ENCODE data around the gene CD84. TPM values are rescaled to one million over a fixed set of nuclear protein-coding genes. Genes with fewer than 3 reads are reported as not detected.
A peak's percentile ranks its signal among the peaks of the same experiment; 100 is the strongest.

CD84 gene
- total and polyA plus RNA-seq, 2 donors (not counting 1 experiment from before 2014, with no cell fraction given): 19.8 to 63.9 TPM

DNA sequence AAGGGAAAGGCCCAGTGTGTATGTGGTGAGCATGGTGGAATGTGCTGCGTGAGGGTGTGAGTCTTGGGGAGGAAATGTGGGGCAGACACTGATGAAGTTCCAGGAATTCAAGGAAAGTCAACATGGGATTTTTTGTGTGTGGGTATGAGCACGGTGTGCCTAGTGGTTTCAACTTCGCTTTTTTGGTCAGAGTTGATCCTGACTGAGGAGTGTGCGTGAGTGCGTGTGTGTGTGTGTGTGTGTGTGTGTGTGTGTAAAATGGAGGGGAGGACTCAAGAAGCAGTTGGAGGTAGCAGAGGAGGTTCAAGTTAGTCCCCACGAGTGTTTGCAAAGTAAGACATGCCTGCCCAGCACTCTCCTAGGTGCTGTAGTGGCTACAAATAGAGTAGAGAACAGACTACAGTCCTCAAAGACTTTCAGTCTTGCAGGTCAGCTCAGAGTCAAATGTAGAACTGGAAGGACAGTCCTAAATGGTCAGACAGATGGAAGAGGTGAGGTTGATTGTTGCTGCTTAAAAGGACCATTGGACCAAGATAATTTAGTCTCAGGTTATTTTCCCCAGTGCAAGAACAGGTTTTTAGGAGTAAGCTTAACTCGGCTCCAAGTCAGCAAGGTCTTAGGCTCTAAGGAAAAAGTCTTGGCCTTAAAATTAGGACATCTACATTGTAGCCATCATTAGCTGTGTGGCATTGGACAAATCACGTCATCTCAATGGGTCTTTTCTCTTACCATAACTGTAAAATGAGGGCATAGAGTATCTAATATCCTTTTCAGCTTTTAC, 42.5 kb upstream of the CD84 start:
- Mint-ChIP-seq H3K9me3 (ENCODE audit: insufficient read depth) (peaks cover 5% of the 10 kb centered on the region), H3K27me3 (no peaks in the 10 kb centered on the region), H3K27ac (peak overlapping the region; percentile 81), H3K4me1 (peaks cover 83% of the 10 kb centered on the region), H3K4me3 (peak overlapping the region; percentile 80)
- ChIA-PET POLR2A (interaction anchor here (0.7 kb wide), 4 partner anchors 11 to 96 kb away, joined by 3 to 10 read pairs (median 8); no protein-coding TSS in a partner anchor), CTCF (interaction anchor here (0.6 to 10.0 kb wide), 9 partner anchors 8 to 193 kb away, joined by 3 to 76 read pairs (median 6); no protein-coding TSS in a partner anchor)
- peak; percentile 57 for DNase-seq
- Histone ChIP-seq H3K79me2 (ENCODE audit: control insufficient read depth, insufficient read depth, low read length) (peaks cover 79% of the 10 kb centered on the region), H2AFZ (ENCODE audit: insufficient read depth, low read depth, low read length, poor library complexity, severe bottlenecking) (peak overlapping the region; percentile 1), H3K27ac (ENCODE audit: low read length in 2 of 2) (peak overlapping the region; percentile 19 to 70), H3K9ac (ENCODE audit: low read length) (peak overlapping the region; percentile 27), H3K27me3 (replicated peaks in 1 of 4; ENCODE audit: control extremely low read depth in 1 of 4, control insufficient read depth in 3 of 4, insufficient read depth in 4 of 4, low read length in 3 of 4) (no peaks in the 10 kb centered on the region), H3K4me1 (ENCODE audit: control insufficient read depth in 2 of 2, insufficient read depth in 2 of 2, low read length in 2 of 2) (peaks cover 65 to 72% of the 10 kb centered on the region in 2 donors), H4K20me1 (ENCODE audit: control insufficient read depth, insufficient read depth, low read length, poor library complexity, severe bottlenecking) (no peaks in the 10 kb centered on the region), H3K36me3 (replicated peaks in 1 of 2; ENCODE audit: control extremely low read depth in 1 of 2, control insufficient read depth in 1 of 2, extremely low read depth in 1 of 2, insufficient read depth in 2 of 2, low read length in 1 of 2) (peaks cover 0 to 45% of the 10 kb centered on the region in 2 experiments), H3K4me3 (ENCODE audit: control extremely low read depth in 1 of 5, extremely low read depth in 1 of 5, insufficient read depth in 1 of 5, low read depth in 2 of 5, low read length in 4 of 5) (peak overlapping the region in 1 of 5 experiments; percentile 18), H3K9me3 (ENCODE audit: control extremely low read depth in 1 of 3, control insufficient read depth in 2 of 3, insufficient read depth in 1 of 3, low read length in 2 of 3) (peaks cover 0 to 4% (median 0%) of the 10 kb centered on the region in 3 donors), H3K4me2 (replicated peaks; ENCODE audit: low read depth, low read length, poor library complexity, severe bottlenecking) (peak overlapping the region; percentile 57)
- WGBS (ENCODE audit: insufficient coverage): 34% methylated on average over 7 of the region's 8 CpGs
- intact Hi-C loops (cut with micrococcal nuclease): loop anchor here (2.0 kb wide), 1 partner anchor 15 kb away; no protein-coding TSS in a partner anchor
- TF ChIP-seq, protein P1, sequence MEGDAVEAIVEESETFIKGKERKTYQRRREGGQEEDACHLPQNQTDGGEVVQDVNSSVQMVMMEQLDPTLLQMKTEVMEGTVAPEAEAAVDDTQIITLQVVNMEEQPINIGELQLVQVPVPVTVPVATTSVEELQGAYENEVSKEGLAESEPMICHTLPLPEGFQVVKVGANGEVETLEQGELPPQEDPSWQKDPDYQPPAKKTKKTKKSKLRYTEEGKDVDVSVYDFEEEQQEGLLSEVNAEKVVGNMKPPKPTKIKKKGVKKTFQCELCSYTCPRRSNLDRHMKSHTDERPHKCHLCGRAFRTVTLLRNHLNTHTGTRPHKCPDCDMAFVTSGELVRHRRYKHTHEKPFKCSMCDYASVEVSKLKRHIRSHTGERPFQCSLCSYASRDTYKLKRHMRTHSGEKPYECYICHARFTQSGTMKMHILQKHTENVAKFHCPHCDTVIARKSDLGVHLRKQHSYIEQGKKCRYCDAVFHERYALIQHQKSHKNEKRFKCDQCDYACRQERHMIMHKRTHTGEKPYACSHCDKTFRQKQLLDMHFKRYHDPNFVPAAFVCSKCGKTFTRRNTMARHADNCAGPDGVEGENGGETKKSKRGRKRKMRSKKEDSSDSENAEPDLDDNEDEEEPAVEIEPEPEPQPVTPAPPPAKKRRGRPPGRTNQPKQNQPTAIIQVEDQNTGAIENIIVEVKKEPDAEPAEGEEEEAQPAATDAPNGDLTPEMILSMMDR (IDR thresholded peaks at IDR 0.05): no peak
- ATAC-seq (ENCODE audit: low read depth): peak; percentile 18
